GM21737 (cell line): Measurements from ENCODE around the gene GNAQ.
"Not testable (repeated sequence)": the region's sequence is repeated elsewhere in the genome, so short reads cannot be mapped to it uniquely, and the experiment has no call there.

Experiments used
- ATAC-seq: cut with Tn5 transposase; IDR thresholded peaks from one replicate; pipeline ENCODE4 v1.9.1; 2021; ENCODE audit warnings: mild to moderate bottlenecking, moderate library complexity; ENCODE audit not compliant: unreplicated experiment

The GNAQ gene

DNA sequence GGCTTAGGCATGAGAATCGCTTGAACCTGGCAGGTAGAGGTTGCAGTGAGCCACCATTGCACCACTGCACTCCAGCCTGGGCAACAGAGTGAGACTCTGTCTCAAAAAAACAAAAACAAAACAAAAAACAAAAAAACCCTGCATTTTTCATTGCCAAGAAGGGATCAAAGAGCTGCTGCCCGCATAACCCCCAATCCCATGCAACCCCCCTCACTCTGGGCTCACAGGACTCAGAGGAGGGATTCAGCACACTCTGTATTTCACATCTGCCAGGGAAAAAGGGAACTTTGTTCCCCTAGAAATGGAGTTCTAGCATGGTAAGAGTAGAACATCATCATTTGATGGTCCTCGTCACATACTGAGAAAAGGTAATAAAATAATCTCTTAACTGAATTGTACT, 229.5 kb downstream of the GNAQ start:
- no peak for ATAC-seq

- ATAC-seq, result no peak
Measured at GRCh38 chr9:77800924-77801551, 230.6 kb downstream of the GNAQ start.

DNA sequence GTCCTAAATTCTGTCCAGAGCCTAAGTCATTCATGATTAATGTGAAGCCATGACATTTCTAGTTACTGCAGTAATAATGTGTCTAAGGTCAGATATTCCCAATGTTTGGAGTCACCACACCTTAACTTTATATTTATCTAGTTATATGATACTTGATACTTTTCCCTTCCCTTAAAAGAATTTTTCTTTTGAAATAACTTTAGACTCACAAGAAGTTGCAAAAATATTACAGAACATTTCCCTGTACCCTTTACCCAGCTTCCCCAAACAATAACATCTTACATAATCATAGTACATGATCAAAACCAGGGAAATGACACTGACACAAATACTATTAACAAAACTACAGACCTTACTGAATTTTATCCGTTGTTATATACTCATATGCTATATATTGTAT, 233.5 kb downstream of the GNAQ start:
- ATAC-seq, result no peak

DNA sequence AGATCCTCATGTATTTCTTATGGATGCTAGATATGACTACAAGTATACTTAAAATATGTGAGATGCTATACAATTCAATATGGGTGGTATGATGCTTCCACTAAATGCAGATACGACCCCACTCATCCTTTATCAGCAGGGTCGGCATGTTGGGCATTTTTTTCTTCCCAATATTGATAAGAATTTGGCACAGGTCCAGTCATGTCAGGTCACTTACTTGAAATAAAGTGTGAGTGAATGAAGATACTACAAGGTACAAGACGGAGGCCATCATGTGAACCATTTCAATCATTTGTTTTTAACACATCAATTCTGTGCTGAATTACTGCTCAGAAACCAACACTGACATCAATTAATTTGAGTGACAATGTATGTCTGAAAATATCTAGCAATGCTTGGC, 236.6 kb downstream of the GNAQ start:
- no peak for ATAC-seq

GRCh38 chr9:77793849-77794248, 237.8 kb downstream of the GNAQ start:
- no peak for ATAC-seq

DNA sequence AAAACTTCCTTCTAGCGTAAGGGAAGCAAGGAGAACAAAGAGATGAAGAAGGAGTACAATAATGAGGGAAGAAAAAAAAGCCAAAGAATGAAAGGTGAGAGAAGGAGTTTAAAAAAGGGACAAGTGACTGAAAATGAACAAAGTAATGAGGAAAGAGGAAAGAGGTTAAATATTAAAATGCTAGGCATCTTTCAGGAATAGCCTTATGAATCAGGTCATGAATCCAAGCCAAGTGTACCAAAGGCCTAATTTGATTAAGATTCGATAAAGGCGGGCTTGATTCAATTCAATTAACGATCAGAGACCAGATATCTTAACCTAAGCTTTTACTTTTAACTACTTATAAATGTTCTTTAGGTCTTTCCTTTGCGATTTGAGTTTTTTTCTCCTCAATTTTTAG, 241.7 kb downstream of the GNAQ start:
- no peak for ATAC-seq

- ATAC-seq, result no peak
Measured at GRCh38 chr9:77785341-77785740, 246.3 kb downstream of the GNAQ start.

GRCh38 chr9:77783518-77783917, 248.1 kb downstream of the GNAQ start:
- ATAC-seq, result no peak

- ATAC-seq, result no peak
Measured at GRCh38 chr9:77779010-77779409, 252.6 kb downstream of the GNAQ start.

DNA sequence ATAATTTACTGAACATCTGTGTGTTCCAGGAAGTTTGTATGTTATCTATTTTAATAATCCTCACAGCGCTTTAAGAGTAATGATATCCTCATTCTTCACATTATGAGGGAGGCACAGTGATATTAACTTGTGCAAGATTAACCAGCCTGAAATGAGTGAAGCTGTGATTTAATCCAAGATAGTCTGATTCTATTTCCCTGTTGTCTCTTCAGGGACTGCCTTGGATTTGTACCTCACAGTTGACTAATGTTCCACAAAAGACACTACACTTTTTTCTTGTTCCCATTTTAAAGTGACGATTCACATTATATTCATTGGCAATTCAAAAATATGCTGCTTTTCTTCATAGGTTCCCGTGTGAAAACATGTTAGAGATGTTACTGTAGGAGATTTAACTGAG, 258.2 kb downstream of the GNAQ start:
- no peak for ATAC-seq

DNA sequence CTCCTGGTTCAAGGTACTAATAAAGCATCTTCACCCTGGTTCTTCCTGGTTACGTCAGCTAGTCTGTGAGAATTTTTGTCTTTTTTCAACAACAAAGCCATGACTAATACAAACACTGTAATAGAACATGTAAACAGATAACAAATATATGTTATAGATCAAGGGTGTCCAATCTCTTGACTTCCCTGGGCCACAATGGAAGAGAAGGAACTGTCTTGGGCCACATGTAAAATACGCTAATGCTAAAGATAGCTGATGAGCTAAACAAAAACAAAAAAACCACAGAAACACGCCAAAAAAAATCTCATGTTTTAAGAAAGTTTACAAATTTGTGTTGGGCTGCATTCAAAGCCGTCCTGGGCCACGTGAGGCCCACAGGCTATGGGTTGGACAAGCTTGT, 259.0 kb downstream of the GNAQ start:
- ATAC-seq, result no peak

GRCh38 chr9:77771171-77771570, 260.4 kb downstream of the GNAQ start:
- no peak for ATAC-seq

DNA sequence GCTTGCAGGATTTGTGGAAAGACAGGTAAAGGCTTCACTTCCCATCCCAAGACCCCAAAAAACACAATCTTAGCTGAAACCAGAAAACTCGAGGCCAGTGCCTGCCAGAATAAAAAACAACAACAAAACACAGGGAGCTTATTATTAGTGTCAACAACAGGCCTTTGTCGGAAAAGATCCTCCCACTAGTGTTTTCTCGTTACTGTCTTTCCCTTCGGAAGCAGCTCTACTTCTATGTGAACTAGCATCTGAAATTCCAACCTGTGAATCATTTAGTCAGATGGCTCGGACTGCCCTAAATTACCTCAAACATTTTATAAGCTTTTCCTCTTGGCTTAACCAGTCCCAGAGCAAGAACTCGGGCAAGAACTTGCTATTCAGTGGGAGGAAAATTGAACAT, 261.3 kb downstream of the GNAQ start:
- ATAC-seq, result no peak

GRCh38 chr9:77769246-77769645, 262.4 kb downstream of the GNAQ start:
- no peak for ATAC-seq

DNA sequence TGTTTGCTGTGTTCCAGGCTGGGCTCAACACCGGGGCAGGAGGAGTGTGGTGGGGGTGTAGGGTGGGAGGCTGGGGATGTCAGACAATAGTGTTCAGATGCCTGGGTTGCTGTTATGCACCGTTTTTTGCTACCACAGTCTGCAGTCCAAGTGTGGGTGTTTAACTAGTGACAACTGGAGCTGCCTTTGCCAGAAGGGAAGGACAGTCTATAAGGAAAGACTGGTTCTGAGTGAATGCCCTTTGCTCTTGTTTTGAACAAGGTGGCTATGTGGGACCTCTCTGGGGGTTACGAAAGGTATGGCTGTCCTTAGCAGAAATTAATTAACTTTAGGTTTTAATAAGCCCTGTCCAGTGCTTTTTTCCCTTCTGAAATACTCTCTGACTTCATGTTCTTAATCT, 265.0 kb downstream of the GNAQ start:
- no peak for ATAC-seq

DNA sequence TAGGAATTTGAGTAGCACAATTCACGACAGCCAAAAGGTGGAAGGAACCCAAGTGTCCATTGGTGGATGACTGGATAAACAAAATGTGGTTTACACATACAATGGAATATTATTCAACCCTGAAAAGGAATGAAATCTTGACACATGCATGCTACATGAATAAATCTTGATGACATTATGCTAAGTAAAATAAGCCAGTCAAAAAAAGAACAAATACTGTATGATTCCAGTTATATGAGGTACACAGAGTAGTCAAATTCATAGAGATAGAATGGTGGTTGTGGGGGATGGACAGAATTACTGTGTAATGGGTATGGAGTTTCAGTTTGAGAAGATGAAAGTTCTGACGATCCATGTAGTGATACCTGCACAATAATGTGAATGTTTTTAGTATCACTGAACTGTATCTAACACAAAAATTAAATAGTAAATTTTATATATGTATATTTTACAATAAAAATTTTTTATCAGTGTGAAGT, 265.8 kb downstream of the GNAQ start:
- ATAC-seq, result no peak

GRCh38 chr9:77764894-77765780, 266.5 kb downstream of the GNAQ start:
- ATAC-seq, result no peak

GRCh38 chr9:77763566-77763965, 268.0 kb downstream of the GNAQ start:
- no peak for ATAC-seq

DNA sequence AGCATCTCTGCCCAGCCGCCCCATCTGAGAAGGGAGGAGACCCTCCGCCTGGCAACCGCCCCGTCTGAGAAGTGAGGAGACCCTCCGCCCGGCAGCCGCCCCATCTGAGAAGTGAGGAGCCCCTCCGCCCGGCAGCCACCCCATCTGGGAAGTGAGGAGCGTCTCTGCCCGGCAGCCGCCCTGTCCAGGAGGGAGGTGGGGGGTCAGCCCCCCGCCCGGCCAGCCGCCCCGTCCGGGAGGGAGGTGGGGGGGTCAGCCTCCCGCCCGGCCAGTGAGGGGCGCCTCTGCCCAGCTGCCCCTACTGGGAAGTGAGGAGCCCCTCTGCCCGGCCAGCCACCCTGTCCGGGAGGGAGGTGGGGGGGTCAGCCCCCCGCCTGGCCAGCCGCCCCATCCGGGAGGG, 270.7 kb downstream of the GNAQ start:
- not testable (repeated sequence) for ATAC-seq

DNA sequence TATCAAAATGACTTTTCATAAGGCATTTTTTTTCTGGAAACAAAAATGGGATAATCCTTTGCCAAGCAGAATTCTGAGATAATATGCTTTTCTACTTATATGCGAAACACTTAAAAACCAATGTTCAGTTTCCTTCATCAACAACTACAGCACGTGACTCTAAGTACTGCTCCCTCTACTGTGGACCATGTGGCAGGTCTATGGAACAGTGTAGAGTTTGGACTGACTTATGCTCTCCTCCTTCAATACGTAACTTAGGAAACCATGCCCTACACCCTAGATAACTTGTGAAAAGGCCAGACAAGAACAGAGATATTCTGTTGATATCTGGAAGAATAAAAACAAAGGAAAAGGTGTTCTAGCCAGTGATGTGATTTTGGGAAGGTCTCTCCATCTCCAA, 272.2 kb downstream of the GNAQ start:
- no peak for ATAC-seq

- ATAC-seq, result no peak
Measured at GRCh38 chr9:77756449-77756848, 275.2 kb downstream of the GNAQ start.

DNA sequence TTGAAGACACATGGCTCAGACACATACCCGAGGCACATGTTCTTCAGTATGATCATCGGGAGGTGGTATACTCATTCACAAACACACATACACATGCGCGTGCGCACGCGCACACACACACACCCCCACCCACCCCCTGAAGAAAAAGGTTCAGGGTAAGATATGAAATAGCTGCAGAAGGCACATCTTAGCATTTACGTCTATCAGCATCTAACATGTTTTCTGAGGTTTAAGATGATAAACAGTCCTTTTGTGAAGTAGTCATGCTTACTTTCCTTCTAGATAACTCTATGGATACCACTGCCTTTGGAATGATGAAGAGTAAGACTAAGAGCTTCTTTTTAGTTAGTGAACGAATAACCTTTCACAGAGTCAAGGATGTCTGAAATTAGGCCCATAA, 278.4 kb downstream of the GNAQ start:
- no peak for ATAC-seq
